Natural killer cell (primary cell): ENCODE data around the gene UPK3A. TPM values are rescaled to one million over a fixed set of nuclear protein-coding genes. Genes with fewer than 3 reads are reported as not detected.

Source experiments
- ATAC-seq, 3 donors: fragments of 150-1000 bp in 2 of 3; fragments of 200-7000 bp in 1 of 3; cut with Tn5 transposase; 1 replicate in 1 of 3; 2 replicates in 2 of 3; pipeline ENCODE4 v1.10.0; 2021; ENCODE audit warnings: mild to moderate bottlenecking in 2 of 3, moderate library complexity in 2 of 3
- DNase-seq, 2 donors: peaks; one replicate each; pipeline versions ENCODE4 v3.0.0 to v3.0.0-alpha.2; 2013 to 2021; ENCODE audit warnings: mixed read lengths in 1 of 2
- H3K27ac ChIP-seq: one replicate; pipeline ENCODE4 v1.5.1; 2013; ENCODE audit warnings: mild to moderate bottlenecking, low read length
- H3K27me3 ChIP-seq: one replicate; pipeline ENCODE4 v1.6.1; 2013; ENCODE audit warnings: low read length; ENCODE audit not compliant: control insufficient read depth, insufficient read depth
- H3K36me3 ChIP-seq: one replicate; pipeline ENCODE4 v1.6.1; 2013; ENCODE audit warnings: low read length; ENCODE audit not compliant: control insufficient read depth, insufficient read depth
- H3K4me1 ChIP-seq: one replicate; pipeline ENCODE4 v1.6.1; 2013; ENCODE audit warnings: low read length; ENCODE audit not compliant: control insufficient read depth, insufficient read depth
- H3K4me3 ChIP-seq: one replicate; pipeline ENCODE4 v1.5.1; 2013; ENCODE audit warnings: low read length
- H3K9me3 ChIP-seq: one replicate; pipeline ENCODE4 v1.6.1; 2013; ENCODE audit warnings: low read length; ENCODE audit not compliant: control insufficient read depth, insufficient read depth
- H3K27ac Mint-ChIP-seq, 2 donors: one replicate each; pipeline ENCODE4 v1.8.0; 2022; ENCODE audit warnings: mild to moderate bottlenecking in 2 of 2, mixed read lengths in 2 of 2, moderate library complexity in 1 of 2
- H3K27me3 Mint-ChIP-seq, 2 donors: one replicate each; pipeline ENCODE4 v1.8.0; 2022; ENCODE audit warnings: low read depth in 2 of 2, mixed read lengths in 2 of 2
- H3K36me3 Mint-ChIP-seq: one replicate; pipeline ENCODE4 v1.8.0; 2022; ENCODE audit warnings: mixed read lengths
- H3K4me1 Mint-ChIP-seq, 2 donors: one replicate each; pipeline ENCODE4 v1.8.0; 2022; ENCODE audit warnings: mixed read lengths in 2 of 2
- H3K4me3 Mint-ChIP-seq: one replicate; pipeline ENCODE4 v1.8.0; 2022; ENCODE audit warnings: mild to moderate bottlenecking, moderate library complexity, mixed read lengths
- H3K9me3 Mint-ChIP-seq, 2 donors: one replicate each; pipeline ENCODE4 v1.8.0; 2022; ENCODE audit warnings: mixed read lengths in 2 of 2
- WGBS: methylation state at CpG from one replicate; pipeline ENCODE4 v1.1.7; 2013; ENCODE audit warnings: missing lambda C conversion rate; ENCODE audit not compliant: insufficient coverage; 5-methylcytosine and 5-hydroxymethylcytosine counted together
- intact Hi-C: fragments of 100-400 bp; cut with micrococcal nuclease; formaldehyde crosslinking; loops from one replicate; pipeline ENCODE4 v1.14.2; 2022
- total RNA-seq, 4 donors: library from RNA; stranded (reverse); fragments of 120-200 nt in 1 of 4; gene quantifications; one replicate each; pipeline versions ENCODE4 v1.2.3 to v1.2.4, GENCODE V29; 2013 to 2022
- TF ChIP-seq, protein P1 (sequence below): fragments of 200-600 bp; IDR thresholded peaks from one replicate; pipeline ENCODE4 v1.8.0; 2022; ENCODE audit warnings: antibody characterized with exemption

The UPK3A gene
- total RNA-seq, 3 donors from 2014 or later (not counting 1 experiment from before 2014, with no cell fraction given): 0.49 TPM; not detected in 2

DNA sequence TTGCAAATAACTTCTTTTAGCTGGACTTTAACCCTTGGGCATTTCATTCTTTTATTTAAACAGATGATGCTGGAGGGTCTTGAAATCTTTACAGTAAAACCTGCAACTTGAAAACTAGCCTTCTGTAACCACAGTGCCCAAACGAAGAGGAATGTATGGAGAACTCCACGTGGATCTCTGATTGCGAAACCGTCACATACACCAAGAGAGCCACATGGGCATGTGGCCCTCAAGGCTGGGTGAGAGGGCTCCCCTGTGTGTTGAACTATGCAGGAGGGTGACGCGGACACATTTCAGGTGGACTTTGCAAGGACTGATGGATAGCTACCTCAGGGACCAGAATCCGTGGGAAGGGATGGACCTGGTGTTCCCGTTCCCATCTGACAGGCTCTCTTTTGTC, 55.6 kb downstream of the UPK3A start:
- Histone ChIP-seq H3K4me3 (no peak overlapping the region), H3K27ac (no peak overlapping the region), H3K4me1 (no peaks in the 10 kb centered on the region), H3K9me3 (no peaks in the 10 kb centered on the region), H3K36me3 (peaks cover 39% of the 10 kb centered on the region), H3K27me3 (no peaks in the 10 kb centered on the region)
- Mint-ChIP-seq H3K4me1 (no peaks in the 10 kb centered on the region), H3K27ac (no peak overlapping the region), H3K4me3 (no peak overlapping the region), H3K9me3 (no peaks in the 10 kb centered on the region), H3K36me3 (peaks cover 20% of the 10 kb centered on the region), H3K27me3 (no peaks in the 10 kb centered on the region)
- intact Hi-C loops: no loop called here
- DNase-seq (no peak), ATAC-seq (no peak)
- TF ChIP-seq, protein P1, sequence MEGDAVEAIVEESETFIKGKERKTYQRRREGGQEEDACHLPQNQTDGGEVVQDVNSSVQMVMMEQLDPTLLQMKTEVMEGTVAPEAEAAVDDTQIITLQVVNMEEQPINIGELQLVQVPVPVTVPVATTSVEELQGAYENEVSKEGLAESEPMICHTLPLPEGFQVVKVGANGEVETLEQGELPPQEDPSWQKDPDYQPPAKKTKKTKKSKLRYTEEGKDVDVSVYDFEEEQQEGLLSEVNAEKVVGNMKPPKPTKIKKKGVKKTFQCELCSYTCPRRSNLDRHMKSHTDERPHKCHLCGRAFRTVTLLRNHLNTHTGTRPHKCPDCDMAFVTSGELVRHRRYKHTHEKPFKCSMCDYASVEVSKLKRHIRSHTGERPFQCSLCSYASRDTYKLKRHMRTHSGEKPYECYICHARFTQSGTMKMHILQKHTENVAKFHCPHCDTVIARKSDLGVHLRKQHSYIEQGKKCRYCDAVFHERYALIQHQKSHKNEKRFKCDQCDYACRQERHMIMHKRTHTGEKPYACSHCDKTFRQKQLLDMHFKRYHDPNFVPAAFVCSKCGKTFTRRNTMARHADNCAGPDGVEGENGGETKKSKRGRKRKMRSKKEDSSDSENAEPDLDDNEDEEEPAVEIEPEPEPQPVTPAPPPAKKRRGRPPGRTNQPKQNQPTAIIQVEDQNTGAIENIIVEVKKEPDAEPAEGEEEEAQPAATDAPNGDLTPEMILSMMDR: no peak
- WGBS: 77% methylated on average over 8 of the region's 8 CpGs

DNA sequence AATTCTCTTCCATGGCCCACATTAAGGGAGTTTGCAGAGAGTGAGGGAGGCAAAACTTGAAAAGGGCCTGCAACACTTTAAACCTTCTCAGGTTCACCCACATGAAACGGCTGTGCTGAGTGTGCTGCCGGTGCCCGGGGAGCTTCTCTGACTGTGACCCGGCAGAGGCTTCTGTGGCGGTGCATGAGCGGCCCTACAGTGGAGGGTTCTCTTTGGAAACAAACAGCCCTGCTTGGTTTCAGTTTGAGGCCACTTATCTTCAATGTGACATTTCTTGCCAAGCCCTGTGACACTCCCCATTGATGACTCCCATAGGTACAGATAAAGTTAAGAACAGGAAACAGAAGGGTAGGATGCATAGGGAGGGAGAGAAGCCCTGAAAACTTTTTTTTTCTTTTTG, 56.7 kb downstream of the UPK3A start:
- no peak overlapping the region for H3K4me3 Mint-ChIP-seq
- H3K4me3 ChIP-seq: no peak overlapping the region
- H3K27me3 Mint-ChIP-seq: no peaks in the 10 kb centered on the region
- H3K27me3 ChIP-seq: no peaks in the 10 kb centered on the region
- H3K4me1 ChIP-seq: no peaks in the 10 kb centered on the region
- intact Hi-C loops: no loop called here
- DNase-seq (peak in 1 of 2 donors; percentile 73), ATAC-seq (no peak)
- H3K4me1 Mint-ChIP-seq: no peaks in the 10 kb centered on the region
- 20% methylated on average over 6 of the region's 6 CpGs for WGBS
- H3K27ac Mint-ChIP-seq: no peak overlapping the region
- H3K36me3 Mint-ChIP-seq: peaks cover 17% of the 10 kb centered on the region
- no peaks in the 10 kb centered on the region for H3K9me3 ChIP-seq
- no peaks in the 10 kb centered on the region for H3K9me3 Mint-ChIP-seq
- H3K36me3 ChIP-seq: peaks cover 30% of the 10 kb centered on the region
- no peak overlapping the region for H3K27ac ChIP-seq
- TF ChIP-seq, protein P1: no peak

DNA sequence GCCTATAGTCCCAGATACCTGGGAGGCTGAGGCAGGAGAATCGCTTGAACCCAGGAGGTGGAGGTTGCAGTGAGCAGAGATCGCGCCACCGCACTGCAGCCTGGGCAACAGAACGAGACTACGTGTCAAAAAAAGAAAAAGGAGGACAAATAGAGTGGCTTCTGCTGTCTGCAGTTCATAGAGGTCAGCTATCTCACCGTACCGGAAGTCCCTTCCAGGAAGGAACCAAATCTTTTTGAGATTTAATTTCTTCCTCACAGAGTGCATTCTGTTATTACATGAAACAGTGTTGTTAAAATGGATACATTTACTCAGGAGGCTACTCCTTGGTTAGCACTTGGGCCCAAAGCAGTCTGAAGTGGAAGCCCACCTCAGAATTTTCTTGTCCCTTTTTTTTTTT, 58.4 kb downstream of the UPK3A start:
- DNase-seq (no peak), ATAC-seq (no peak)
- no peak overlapping the region for H3K4me3 Mint-ChIP-seq
- Histone ChIP-seq H3K4me1 (no peaks in the 10 kb centered on the region), H3K36me3 (peaks cover 26% of the 10 kb centered on the region), H3K9me3 (no peaks in the 10 kb centered on the region), H3K4me3 (no peak overlapping the region), H3K27ac (no peak overlapping the region), H3K27me3 (no peaks in the 10 kb centered on the region)
- TF ChIP-seq, protein P1: no peak
- H3K27me3 Mint-ChIP-seq: no peaks in the 10 kb centered on the region
- 99% methylated on average over 8 of the region's 8 CpGs for WGBS
- peaks cover 11% of the 10 kb centered on the region for H3K36me3 Mint-ChIP-seq
- no peaks in the 10 kb centered on the region for H3K4me1 Mint-ChIP-seq
- no peak overlapping the region for H3K27ac Mint-ChIP-seq
- H3K9me3 Mint-ChIP-seq: no peaks in the 10 kb centered on the region
- intact Hi-C loops: no loop called here

DNA sequence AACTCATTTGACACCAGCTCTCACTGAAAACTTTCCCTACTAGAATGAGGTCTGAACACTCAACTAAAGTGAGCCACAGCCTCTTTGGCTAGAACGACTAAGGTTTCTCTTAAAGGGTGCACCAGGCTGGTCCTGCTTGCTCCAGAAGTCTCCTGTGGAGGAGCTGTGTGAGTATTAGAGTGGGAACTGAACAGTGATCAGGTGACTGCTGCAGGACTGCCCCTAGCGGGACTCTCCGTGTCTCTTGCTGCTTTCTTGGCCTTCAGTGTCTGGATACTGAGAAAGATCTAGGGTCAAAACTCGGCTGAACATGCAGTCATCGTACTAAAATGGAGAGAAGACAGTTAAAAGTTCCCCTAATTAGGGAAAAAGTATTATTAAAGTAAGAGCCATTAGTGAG, 59.6 kb downstream of the UPK3A start:
- Mint-ChIP-seq H3K4me3 (no peak overlapping the region), H3K27ac (no peak overlapping the region), H3K9me3 (no peaks in the 10 kb centered on the region), H3K27me3 (no peaks in the 10 kb centered on the region), H3K4me1 (no peaks in the 10 kb centered on the region), H3K36me3 (peaks cover 9% of the 10 kb centered on the region)
- DNase-seq (no peak), ATAC-seq (peak in 1 of 3 donors; percentile 28)
- Histone ChIP-seq H3K4me1 (no peaks in the 10 kb centered on the region), H3K27me3 (no peaks in the 10 kb centered on the region), H3K9me3 (no peaks in the 10 kb centered on the region), H3K36me3 (peaks cover 20% of the 10 kb centered on the region), H3K4me3 (no peak overlapping the region), H3K27ac (no peak overlapping the region)
- intact Hi-C loops: no loop called here
- WGBS: 82% methylated on average over 5 of the region's 5 CpGs
- TF ChIP-seq, protein P1: no peak
